ENCODE results near the gene MRPL36.
"Not testable (repeated sequence)": the region's sequence is repeated elsewhere in the genome, so short reads cannot be mapped to it uniquely, and the experiment has no call there.

MRPL36 gene

DNA sequence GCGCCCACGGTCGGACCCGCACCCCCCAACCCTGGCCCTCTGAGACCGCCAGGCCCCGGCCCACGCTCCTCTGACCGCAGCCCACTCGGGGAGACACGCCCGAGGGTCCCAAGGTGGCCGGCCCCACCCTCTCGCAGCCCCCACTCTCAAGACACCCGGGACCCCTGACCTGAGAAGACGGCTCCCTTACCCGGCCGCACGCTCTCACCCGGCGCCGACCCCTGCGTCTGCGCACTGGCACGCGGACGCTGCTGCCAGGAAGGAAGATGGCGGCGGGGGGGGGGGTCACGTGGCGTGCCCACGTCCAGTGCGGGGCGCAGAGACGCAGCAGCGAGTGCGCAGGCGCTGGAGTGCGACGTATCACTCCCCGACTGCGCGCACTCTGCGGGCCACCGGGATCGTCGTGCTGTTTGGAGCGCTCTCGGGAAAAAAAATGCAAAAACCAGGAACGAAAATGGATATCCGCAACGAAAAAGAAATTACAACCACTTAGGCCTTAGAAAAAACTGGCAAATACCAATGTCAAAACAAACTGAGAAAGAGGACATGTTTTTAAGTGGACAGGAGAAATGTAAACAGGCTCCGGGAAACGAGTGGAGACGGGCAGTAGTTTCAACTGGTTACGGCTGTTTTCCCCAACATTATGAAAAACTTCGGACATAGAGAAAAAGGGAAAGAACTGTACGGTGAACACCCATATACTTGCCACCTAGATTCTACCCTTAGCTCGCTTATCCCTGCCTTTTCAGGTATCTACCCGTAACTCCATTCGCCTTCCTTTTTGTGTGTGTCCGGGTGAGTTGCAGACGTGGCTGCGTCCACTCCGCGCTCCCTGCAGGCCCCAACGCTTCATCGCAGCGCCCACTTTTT lies at the start of gene MRPL36:
Gene MRPL36, minus strand, starts transcription at position 236 of the 870 bp plus-strand sequence. CDS start 902 bp downstream, outside the sequence.
- peak; percentile 94 for DNase-seq (ENCODE audit: low spot score)

GRCh38 chr5:1847611-1848010 lies 48.0 kb upstream of the MRPL36 start:
- no peak for DNase-seq (ENCODE audit: low spot score)

DNA sequence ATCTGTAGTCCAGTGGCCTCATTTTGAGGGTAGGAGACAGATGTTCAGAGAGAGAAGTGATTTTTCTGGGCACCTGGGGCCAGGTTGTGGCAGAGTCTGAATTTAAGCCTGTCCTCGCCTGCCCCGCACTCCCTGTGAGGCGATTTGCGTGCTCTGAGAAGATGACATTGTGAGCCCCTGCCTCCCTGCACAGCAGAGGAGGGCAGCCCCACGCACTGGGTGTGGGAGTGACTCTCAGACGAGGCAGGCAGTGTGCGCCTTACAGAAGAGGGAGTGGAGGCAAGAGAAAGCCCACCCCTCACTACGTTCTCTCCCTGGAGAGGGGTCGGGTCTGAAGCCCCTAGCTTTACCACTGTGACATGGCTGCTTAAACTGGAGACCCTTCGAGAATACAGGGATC lies 47.4 kb upstream of the MRPL36 start:
- no peak for DNase-seq (ENCODE audit: low spot score)

DNA sequence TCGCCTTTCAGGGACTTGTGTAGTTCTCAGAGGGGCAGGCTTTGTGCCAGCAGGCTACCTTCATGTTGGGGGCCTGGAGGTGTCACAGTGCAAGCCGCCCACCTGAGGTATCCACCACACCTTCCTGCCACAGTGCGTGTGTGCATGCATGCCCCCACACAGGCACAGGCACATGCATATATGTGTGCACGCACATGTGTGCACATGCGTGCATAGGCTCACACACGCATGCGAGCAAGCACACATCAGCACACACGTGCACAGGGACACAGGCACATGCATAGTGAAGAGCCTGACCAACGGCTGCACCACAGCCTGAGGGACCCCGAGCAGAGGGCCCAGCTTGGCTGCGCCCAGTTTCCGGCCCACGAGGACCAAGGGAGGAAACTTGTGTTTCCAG lies 46.9 kb upstream of the MRPL36 start:
- DNase-seq (ENCODE audit: low spot score) = no peak

- DNase-seq (ENCODE audit: low spot score) = no peak
Observed at GRCh38 chr5:1845696-1846095, 46.1 kb upstream of the MRPL36 start.

DNA sequence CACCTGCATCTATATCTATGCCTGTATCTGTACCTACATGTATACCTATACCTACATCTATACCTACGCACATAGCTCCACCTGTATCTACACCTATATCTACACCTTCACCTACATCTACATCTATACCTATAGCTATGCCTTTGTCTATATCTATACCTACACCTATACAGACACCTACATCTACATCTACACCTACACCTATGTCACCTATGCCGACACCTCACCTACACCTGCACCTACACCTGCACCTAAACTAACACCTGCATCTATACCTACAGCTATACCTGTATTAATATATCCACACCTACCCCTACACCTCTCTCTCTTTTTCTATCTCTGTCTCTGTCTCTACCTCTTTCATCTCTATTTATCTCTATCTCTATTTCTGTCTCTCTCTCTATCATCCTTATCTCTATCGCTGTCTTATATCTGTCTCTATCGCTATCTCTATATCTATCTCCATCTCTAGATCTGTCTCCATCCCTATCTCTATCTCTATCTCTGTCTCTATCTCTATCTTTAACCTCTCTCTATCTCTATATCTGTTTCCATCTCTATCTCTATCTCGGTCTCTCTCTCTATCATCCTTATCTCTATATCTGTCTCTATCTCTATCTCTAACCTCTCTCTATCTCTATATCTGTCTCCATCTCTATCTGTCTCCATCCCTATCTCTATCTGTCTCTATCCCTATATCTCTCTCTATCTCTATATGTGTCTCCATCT lies 45.2 kb upstream of the MRPL36 start:
- no peak for DNase-seq (ENCODE audit: low spot score)

- DNase-seq (ENCODE audit: low spot score) = not testable (repeated sequence)
Observed at GRCh38 chr5:1843761-1844160, 44.1 kb upstream of the MRPL36 start.

DNA sequence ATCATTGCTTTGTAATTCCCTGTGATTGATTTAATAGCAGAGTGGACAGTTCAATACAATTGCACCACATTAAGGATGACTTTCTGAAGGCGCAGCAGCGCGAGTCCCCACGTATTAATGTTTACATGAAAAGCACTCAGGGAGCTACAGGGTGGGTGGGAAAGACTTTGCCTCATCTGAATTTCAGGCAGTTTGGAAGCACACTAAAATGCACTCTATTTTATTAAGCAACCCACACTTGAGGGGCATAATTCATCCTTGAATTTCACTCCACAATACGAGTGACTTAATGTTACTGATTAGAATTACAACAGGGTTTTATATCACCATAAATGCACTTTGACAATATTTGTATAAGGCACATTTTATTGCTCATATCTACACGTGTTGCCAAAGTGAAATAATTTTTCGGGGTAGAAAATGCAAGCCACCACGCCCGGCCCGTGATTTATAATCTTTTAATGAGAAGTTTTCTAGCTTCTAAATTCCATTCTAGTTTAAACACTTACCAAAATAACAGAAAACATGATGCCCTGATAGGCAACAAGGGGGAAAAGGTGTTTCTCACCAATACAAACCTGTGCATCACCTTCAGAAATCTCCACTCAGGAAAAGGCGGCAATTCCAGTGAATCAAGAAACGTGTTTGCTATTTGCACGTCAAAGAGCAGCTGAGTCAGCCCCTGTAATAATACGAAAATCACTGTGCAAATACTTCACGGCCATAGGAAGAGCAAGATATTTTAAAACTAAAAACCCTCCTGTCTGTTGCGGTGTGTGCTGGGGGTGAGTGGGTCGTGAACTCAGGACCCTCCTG lies 42.6 kb upstream of the MRPL36 start:
- DNase-seq (ENCODE audit: low spot score) = no peak

- DNase-seq (ENCODE audit: low spot score) = no peak
Observed at GRCh38 chr5:1840741-1841521, 41.3 kb upstream of the MRPL36 start.

DNA sequence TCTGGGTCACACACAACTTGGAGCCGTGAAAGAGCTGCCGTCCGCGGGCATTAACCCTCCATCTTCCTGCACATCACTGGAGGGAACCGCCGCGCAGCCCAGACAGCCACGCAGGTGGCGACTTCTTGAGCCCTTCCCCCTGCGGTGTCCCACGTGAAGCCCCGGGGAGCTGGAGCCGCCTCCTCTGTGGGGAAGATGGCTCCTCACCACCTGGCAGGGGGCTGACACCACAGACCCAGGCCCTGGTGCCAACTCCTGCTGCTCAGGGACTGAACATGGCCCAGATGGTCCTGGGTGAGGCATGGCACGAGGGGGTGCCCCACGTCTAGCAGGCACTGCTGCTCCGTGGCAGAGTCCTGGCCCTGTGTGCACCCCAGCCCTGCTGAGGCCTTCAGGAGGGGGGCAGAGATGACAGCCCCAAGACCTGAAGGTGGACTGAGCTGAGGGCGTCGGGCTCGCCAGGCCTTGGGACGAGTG lies 40.5 kb upstream of the MRPL36 start:
- no peak for DNase-seq (ENCODE audit: low spot score)

- DNase-seq (ENCODE audit: low spot score) = no peak
Observed at GRCh38 chr5:1838013-1838412, 38.4 kb upstream of the MRPL36 start.

DNA sequence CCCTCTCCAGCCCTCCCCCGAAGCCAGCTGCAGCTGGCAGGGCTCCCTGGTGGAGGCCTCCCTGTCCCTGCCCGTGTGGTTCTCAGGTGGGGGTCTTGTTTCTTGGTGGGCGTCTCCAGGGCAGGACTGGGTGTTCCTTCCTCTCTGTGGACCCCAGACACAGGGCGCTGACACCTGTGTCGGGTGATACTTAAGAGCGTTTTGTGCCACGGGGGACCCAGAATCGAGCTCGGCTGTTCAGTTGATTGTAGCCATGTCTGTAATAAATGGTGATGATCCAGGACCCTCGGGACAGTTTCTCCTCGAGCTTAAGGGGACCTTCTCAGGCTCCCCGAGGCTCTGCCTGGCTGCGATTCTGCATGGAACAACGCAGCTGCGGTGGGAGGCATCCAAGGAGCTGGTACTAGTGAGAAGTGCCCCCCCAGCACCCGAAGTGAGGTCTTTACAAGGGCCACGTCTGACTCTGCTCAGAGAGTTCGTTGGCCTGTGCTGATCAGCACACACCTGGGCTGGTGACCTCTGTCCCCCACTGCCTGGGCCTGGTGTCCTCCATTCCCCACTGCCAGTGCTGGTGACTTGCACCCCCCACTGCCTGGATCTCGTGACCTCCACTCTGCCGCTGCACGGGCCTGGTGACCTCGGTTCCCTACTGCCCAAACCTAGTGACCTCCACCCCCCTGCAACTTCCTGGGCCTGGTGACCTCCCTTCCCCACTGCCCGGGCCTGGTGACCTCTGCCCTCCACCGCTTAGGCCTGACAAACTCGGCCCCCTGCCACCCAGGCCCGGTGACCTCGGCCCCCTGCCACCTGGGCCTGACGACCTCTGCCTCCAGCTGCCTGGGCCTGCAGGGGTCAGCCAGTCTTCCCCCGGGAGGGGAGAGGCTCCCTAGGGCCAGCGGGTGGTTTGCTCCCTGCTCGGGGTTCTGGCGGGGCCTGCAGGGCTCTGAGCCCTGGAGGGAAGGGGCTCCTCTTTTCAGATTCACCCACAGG lies 37.5 kb upstream of the MRPL36 start:
- DNase-seq (ENCODE audit: low spot score) = no peak

GRCh38 chr5:1836176-1836890 lies 36.7 kb upstream of the MRPL36 start:
- no peak for DNase-seq (ENCODE audit: low spot score)

GRCh38 chr5:1835431-1835830 lies 35.8 kb upstream of the MRPL36 start:
- peak; percentile 50 for DNase-seq (ENCODE audit: low spot score)

- DNase-seq (ENCODE audit: low spot score) = peak; percentile 60
Observed at GRCh38 chr5:1834721-1835429, 35.2 kb upstream of the MRPL36 start.

DNA sequence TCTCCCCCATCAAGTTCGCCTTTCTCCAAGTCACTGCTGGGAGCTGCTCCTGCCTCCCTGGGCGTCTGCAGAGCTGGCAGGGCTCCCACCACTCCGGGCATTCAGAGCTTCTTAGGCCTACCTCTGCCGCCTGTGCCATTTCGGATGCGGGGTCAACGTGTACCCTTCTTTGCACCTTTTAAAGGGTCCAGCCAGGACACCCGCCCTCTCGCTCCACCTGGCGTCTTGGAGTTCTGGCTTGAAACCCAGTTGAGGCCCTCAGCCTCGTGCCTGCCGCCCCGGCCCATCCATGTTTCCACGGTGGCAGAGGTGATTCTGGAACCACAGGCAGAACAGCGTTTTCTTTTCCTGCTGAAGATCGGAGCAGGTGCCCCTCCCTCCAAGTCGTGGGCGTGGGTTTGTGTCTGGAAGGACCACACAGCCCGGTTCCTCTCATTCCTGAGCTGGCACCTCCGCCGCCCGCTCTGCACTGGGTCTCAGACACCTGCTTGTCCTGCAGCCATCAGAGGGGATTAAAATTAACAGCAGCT lies 34.5 kb upstream of the MRPL36 start:
- no peak for DNase-seq (ENCODE audit: low spot score)

- no peak for DNase-seq (ENCODE audit: low spot score)
Observed at GRCh38 chr5:1833264-1834021, 33.8 kb upstream of the MRPL36 start.
